PC-9 (cell line): ENCODE data around the gene ZNF384.

Source experiments
- EZH2 ChIP-seq: fragments of 200-600 bp; sonication (generic); IDR thresholded peaks from 2 replicates; pipeline ENCODE4 v1.8.0; 2017; ENCODE audit warnings: antibody characterized with exemption, low read depth
- TF ChIP-seq, protein P1 (sequence below): fragments of 200-600 bp; sonication (generic); conservative IDR thresholded peaks from 2 replicates; pipeline ENCODE4 v1.6.1; 2017; ENCODE audit warnings: mixed run types, antibody characterized with exemption, mild to moderate bottlenecking, moderate library complexity

DNA sequence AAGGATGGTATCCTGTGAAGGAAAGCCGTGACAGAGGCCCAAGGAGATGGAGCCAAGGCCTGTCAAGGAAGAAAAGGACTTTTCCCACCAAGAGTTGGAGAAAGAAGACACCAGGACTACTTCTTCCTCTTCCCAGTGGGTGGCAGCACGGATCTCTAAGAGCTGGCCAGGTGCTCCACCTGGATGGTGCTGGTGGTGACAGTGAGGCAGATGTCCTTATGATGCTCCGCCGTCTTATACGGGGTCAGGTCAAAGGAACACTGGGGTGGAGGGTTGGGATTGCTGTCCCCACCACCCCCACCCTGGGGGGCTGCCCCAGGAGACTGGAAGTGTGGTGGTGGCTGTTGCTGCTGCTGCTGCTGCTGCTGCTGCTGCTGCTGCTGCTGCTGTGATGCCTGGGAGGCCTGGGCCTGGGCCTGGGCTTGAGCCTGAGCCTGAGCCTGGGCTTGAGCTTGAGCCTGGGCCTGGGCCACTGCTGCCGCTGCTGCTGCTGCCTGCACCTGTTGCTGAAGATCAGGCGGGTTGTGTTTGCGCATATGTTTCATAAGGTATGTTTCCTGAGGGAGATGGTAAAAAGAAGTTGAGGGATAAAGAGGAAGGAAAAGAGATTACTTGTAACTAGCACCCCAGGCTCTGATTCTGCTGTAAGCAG lies 21.5 kb downstream of the ZNF384 start:
- TF ChIP-seq, protein P1, sequence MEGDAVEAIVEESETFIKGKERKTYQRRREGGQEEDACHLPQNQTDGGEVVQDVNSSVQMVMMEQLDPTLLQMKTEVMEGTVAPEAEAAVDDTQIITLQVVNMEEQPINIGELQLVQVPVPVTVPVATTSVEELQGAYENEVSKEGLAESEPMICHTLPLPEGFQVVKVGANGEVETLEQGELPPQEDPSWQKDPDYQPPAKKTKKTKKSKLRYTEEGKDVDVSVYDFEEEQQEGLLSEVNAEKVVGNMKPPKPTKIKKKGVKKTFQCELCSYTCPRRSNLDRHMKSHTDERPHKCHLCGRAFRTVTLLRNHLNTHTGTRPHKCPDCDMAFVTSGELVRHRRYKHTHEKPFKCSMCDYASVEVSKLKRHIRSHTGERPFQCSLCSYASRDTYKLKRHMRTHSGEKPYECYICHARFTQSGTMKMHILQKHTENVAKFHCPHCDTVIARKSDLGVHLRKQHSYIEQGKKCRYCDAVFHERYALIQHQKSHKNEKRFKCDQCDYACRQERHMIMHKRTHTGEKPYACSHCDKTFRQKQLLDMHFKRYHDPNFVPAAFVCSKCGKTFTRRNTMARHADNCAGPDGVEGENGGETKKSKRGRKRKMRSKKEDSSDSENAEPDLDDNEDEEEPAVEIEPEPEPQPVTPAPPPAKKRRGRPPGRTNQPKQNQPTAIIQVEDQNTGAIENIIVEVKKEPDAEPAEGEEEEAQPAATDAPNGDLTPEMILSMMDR = peak; percentile 59
- TF ChIP-seq EZH2 = no peak
